NOMO-1 (cell line): ENCODE results near the gene KTN1.
A peak's percentile ranks its signal among the peaks of the same experiment; 100 is the strongest.

Experiments used
- DNase-seq, 2 experiments: peaks; one replicate each; lab custom pipeline; 2025; ENCODE audit not compliant: unreplicated experiment in 2 of 2; lab: John Stamatoyannopoulos, UW

The KTN1 gene

DNA sequence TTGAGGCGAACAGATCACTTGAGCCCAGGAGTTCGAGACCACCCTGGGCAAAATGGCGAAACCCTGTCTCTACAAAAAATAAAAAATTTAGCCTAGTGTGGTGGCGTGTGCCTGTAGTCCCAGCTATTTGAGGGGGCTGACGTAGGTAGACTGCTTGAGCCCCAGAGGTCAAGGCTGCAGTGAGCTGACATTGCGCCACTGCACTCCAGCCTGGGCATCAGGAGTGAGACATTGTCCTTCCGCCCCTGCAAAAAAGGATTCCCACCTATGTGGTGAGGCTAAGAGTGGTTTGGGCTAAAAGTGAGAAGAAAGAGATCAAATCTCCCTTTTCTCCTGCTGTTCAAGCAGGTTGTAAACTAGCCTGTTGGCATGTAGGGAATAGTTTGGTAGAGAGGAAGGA is 5.0 kb upstream of the KTN1 start:
- no peak for DNase-seq

DNA sequence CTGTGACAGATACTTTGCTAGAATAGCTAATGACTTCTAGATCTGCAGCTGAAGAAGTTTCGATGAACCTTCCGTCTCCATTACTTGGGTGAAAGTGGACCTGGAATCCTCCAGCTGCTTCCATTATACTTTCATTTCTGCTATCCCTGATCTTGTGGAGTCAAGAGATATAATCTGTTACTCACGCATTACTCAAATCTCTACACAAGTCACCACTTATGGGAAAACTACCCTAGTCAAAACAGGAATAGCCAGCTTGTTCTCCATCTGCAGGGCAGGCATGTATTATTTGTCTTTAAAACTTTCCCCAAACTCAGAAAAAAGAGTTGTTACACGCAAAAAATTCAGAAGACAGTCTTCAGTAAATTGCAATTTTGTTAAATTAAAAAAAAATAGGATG is 2.8 kb upstream of the KTN1 start:
- DNase-seq, result no peak

DNA sequence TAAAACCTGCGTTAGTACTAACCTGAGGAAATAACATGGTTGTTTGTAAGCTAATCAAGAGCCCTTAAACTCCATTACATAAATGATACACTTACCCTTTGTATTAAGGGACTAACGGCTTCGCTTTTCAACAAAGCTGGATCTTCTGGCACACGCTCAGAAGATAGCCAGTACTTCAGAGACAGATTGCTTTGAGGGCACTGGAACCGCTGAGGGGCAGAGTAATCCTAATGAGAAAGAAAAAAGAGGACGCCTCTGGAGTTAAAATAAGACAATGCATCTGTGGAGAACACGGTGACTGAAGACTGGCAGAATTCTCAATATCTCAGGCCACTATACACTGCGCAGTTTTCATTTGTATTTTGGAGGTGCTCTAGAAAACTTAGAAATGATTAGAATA is 1.5 kb upstream of the KTN1 start:
- no peak for DNase-seq

DNA sequence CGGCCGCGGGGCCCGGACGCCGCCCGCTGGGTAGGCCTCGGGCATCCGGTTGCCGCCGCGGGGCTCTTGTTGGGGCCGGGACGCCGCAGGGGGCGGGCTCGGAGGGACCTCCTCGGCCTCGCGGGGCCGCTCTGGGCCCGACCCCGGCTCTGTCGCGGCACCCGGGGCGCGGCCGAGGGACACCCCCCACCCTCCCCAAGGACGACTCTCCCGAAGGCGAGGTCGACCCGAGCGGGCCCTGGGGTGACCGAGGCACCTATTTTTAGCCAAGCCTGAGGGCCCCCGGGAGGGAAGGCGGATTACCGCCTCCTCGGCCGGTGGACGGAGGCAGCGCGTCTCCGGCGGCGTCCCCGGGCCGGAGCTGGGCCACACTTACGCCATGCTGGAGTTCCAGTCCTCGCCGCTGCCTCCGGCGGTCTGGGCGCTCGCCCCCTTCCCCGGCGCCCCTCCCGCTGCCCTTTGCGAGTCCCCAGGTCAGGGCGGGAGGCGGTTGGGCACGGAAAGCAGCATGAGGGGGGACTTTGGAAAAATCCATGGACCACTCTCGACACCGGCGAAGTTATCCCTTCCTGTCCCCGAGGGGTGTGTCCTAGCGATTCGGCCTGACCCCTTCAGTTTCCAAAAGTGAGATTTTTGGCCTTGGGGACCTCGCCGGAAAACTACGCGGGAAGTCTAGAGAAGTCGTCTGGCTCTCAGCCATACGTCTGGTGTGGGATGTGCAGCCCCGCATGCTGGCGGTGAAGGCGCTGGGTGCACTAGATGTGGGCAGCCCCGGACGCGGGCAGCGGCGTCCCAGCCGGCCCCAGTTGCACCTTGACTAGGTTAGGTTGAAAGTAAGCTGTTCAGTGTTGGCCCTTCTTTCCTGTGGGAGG is 699 bp downstream of the KTN1 start:
- DNase-seq, result peak; percentile 16 to 21

DNA sequence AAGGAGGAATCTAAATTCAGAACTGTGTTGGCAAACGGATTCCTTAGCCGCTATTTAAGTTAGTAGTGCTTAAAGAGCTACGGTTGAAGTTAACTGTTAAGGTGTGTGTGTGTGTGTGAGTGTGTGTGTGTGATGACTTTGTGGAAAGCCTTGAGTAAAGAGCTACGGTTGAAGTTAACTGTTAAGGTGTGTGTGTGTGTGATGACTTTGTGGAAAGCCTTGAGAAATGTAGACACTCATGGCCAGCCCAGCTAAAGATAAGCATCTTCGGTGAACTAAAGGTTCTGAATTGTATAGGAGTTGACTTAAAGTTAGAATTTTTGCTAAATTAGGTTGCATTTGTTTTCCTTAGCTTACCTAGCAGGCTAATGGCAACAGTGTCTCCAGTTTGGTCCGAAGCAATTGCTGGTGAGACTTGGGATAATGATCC is 1.4 kb downstream of the KTN1 start:
- DNase-seq, result no peak

DNA sequence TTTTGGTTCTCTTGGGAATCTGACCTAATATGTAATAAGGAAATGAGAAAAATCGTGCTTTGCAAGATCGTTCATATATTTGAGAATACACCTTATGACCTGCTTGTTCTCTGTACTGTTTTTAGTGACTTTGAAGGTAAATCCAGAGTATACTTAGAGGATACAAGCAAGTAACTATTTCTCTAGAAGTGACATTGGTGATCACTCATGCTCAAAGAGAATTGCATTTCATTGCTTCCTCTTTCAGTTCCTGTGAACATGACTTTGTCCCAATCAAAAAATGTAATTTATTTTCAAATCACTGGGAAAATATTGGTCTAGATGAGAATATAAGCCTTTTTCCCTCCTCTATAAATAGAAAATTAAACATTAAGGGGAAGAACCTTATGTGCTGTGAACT is 2.7 kb downstream of the KTN1 start:
- peak in 1 of 2 experiments; percentile 75 for DNase-seq

DNA sequence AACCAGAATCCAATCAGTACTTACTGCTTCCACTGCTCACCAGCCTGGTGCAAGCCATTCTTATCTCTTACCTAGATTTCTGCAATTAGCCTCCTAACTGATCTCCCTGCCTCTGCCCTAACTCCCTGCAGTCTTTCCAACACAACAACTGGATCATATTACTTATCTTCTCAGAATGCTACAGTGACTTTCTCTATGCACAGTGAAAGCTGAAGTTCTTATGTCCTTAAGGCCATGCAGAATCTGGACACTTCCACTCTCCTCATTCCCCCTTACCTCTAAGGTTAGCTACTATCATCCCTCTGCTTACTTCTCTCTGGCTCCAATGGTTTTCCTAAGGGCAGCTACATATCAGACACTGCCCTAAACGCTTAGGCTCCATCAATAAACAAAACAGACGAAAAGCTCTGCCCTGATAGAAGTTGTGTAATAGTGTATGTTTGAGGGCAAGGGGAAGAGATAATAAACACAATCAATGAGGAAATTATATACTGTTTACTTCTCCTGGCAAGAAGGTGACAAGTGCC is 4.0 kb downstream of the KTN1 start:
- peak in 1 of 2 experiments; percentile 10 for DNase-seq

DNA sequence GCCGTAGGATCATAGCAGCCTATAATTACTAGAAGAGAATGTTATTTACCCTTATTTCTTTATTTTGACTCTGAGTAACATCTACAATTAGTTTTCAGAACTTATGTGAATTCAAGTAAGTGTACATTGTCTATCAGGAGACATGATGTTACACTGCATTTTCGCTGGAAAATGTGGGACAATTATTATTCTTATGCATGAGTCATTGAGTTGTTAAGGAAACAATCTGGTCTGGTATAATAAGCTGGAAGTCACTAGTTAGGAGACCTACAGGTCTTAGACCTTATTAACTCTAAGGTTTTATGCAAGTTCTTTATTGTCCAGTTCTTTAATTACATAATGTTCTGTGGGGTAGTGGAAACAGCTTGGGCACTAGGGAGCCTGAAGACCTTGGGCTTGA is 5.8 kb downstream of the KTN1 start:
- no peak for DNase-seq

DNA sequence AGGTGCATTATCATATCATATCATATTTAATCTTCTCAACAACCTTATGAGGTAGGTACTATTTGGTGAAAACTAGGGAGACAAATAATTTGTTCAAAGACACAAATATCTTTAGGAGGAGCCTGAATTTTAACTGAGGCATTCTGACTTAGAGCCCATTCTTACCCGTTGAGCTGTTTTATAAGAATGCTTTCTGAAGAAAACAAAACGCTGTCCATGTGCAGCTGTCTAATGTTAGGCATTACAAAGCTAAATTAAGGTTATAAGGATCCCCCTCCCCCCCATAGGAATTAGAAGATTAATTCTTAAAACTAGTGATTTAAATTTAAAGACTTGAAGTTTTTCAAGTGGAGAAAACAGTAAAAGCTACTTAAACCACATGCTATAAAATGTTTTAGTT is 6.4 kb downstream of the KTN1 start:
- no peak for DNase-seq

DNA sequence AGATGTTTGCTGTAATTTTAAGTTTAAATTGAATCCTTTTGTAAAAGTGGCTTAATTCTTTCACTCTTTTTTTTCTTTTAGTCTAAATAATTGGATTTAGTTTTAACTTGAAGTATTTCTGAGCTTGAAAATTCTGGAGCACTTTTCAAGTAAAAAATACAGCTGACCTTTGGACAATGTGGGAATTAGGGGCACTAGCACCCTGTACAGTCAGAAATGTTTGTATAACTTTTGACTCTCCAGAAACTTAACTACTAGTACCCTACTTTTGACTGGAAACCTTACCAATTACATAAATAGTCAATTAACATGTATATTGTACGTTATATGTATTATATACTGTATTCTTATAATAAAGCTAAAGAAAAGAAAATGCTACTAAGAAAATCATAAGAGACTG is 7.8 kb downstream of the KTN1 start:
- no peak for DNase-seq

DNA sequence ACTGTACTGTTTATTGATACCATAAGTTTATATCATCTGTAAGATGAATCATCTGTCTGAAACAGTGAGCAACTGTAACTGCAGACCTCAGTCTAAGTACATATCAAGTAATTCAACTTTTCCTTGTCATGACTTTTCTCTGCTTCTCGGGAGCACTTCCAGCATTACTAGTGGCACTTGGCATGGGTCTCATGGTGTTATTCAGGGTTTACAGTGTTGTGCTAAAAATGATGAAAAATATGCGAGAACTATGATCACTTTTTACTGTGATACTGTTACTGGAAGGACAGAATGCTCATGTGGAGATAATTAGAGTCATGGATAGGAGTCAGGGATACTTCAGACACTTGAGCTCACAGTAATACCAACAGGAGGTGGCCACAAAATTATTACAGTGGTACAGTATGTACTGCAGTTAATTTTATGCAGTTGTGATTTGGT is 8.3 kb downstream of the KTN1 start:
- DNase-seq, result no peak

DNA sequence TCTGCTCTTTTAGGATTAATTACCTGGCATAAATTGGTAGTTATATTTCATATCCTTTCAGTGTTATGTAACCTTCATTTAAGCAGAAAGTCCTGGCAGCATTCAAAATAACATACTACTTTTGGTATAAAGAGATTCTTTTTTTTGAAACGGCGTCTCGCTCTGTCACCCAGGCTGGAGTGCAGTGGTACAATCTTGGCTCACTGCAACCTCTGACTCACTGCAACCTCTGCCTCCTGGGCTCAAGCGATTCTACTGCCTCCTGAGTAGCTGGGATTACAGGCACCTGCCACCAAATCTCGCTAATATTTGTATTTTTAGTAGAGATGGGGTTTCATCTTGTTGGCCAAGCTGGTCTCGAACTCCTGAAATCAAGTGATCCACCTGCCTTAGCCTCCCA is 9.2 kb downstream of the KTN1 start:
- DNase-seq, result no peak

DNA sequence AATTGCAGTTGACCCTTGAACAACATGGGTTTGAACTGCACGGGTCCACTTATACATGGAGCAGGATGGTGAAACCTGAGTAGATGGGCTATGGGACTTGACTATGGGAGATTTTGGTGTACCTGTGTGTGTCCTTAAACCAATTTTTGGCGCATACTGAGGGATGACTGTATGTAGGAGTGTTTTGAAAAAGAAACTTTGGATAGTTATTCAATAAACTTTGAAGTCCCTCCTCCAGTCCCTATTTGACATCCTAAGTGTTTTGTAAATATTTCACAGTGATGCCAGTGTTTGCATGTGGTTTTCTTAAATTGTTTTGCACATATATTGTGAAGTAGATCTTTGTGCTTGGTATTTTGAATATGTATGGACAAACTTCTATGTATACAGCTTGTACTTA is 12.4 kb downstream of the KTN1 start:
- no peak for DNase-seq

DNA sequence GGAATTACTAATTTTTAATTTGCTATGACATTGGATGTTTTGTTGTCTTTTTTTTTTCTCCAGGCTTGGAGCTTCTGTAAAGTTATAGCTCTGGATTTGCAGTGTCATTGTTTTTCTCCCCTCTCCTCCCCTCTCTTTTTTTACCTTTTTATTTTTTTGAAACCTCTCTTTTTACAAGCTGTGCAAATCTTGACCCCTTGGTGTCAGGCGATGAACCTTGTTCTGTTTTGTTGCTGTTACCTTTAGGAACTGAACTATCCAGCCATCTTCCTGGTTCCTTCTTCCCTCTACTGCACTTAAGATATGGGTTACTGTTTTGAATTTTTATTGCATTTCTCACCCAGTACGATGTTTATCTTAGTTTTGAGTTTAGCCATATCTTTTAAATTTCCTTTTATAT is 13.7 kb downstream of the KTN1 start:
- DNase-seq, result no peak

DNA sequence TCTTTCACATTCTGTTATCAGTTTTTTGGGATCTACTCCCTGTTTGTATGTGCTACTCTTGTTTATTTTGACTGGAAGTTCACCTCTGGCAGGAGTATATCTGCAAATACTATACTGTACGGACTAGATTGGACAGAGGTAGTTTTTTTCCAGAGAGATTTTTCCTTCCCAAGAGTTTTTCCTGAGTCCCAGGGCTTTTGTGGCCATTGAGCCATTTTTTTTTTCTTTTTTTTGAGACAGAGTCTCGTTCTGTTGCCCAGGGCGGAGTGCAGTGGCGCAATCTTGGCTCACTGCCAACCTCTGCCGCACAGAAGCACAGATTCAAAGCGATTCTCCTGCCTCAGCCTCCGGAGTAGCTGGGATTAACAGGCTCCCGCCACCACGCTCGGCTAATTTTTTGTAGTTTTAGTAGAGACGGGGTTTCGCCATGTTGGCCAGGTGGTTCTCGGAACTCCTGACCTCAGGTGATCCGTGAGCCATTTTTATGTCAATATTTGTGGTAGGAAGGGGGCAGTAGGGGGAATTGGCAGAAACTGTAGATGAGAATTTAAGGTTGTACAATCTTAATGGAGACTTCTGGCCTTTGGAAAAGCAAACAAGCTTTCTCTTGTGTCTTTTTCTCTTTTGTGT is 19.4 kb downstream of the KTN1 start:
- DNase-seq, result no peak

DNA sequence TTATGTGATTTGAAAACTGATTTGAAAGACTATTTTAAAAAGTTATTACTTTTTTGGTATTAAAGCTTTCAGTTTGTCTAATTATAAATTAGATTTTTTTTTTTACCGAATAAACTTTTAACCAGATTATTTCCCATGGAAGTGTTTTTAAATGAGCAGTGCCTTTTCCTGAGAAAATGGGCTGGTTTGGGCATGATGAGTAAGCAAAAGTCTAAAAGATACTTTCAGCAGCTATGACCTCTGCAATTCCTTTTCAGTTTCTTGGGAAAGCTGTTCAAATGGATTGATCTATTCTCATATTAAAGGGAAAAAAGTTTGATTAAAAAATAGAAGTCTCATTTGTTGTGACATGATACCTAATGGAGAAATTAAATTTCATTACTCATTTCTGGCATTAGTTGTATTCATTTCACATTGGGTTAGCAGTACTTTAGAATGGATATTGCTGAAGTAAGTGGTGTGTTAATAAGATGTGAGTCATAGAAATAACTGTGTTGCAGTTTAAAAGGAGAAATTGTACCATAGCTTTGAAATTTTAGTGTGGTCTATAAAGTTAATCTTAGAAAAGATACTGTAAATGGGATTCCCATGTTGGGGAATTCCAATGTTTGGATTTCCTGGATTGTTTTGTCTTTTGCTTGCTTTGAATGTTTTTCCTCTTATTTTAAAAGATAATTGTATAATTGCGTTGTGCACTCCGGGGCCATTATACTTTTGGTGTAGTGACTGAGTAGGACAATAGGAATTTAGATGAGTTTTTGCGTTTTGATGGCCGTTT is 21.0 kb downstream of the KTN1 start:
- DNase-seq, result peak in 1 of 2 experiments; percentile 9

DNA sequence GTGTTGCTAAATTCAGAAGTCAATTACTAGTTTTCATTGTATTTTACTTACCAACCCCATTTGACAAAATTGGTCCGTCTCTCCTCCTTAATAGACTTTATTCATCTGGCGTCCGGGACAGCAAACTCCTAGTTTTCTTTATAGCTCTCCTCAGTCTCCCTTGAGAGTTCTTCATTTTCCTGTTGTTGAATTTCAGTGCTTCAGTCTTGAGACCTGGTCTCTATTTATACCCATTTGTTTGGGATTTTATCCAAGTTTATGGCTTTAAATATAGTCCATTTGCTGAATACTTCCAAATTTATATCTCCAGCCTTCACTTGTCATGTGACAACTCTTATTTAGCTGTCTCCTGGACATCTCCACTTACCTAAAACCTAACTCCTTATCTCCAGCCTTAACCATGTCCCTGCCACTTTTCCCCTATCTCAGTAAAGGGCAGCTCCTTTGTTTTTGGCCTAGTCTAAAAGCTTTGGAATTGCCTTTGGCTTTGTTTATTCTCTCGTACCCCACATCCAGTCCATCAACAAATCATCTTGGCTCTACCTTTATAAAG is 23.5 kb downstream of the KTN1 start:
- DNase-seq, result no peak

DNA sequence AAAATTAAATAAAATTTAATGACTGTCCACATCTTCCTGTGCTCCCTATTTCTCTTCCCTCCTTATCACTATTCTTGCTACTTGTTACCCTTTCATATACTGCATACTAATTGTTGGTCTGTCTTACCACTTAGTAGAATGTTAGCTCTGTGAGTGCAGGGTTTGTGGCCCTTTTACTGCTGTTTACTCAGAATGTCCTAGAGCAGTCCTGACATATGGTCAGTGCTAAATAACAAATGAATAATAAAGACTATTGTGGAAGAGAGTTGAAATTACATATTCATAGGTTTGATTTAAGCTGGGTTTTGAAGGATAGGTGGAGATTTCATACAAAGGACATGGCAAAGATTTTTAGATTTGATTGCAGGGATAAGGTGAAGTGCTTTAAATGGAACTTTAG is 24.5 kb downstream of the KTN1 start:
- no peak for DNase-seq

DNA sequence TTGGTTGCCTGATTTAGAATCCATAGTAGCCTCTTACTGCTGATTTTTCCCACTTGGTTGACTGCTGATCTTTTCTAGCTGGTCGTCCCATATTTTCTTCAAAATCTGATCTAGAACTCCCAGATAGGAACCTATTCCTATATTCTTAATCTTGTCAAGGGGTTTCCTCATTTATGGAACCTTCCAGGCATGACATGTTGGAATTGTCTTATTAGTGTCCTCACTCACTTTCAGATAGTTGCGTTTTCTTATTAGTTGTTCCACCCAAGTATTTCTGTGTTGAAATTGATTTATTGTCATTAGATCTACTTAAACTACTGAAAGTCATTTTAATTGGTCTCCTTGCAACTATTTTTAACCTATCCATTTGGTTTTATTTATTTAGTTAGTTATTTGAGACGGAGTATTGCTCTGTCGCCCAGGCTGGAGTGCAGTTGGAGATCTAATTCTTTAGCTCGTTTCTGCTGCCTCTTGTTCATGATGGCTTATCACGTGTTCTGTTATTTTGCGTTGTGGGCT is 25.0 kb downstream of the KTN1 start:
- DNase-seq, result no peak

DNA sequence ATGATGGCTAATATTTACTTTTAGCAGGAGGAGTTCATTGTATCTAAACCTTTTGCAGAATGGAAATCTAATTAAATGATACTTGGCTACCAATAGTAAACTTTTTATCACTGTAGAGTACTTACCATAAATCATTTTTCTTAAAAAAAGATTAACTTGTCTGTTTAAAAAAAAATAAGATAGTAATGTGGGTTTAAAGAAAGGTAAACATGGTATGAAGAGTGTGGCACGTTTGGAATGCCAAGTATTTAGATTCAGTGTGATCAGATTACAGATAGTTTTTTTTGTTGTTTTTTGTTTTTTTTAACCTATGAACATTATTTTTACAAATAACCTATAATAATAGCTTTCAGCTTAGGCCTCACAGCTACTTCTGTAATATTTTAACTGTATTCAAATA is 25.8 kb downstream of the KTN1 start:
- DNase-seq, result no peak

DNA sequence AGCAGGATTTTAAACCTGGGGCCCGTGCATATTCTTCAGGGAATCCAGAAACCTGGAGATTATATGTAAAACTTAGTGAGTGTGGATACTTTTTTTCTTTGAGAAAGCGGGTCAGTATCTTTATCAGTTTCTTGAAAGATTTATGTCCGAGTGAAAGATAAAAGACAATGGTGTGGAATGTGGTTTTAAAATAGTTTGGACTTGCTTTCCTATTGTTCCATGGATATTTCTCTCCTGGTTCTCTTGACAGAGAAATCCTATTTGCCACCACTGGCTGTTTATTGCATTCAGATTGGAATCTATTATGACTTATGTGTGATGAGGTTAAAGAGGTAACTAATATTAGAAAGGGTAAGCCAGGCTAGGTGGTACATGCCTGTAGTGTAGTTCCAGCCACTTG is 27.4 kb downstream of the KTN1 start:
- DNase-seq, result no peak
